HG02973 (cell line): ENCODE measurements around the gene ATOH8.

Source experiments
- ATAC-seq: cut with Tn5 transposase; IDR thresholded peaks from one replicate; pipeline ENCODE4 v1.9.1; 2021; ENCODE audit warnings: moderate library complexity; ENCODE audit not compliant: unreplicated experiment

ATOH8 gene

GRCh38 chr2:85785027-85785822, 31.4 kb downstream of the ATOH8 start:
- ATAC-seq: no peak

- ATAC-seq: no peak
Observed at GRCh38 chr2:85785871-85786270, 32.1 kb downstream of the ATOH8 start.

- ATAC-seq: no peak
Observed at GRCh38 chr2:85786444-85786843, 32.7 kb downstream of the ATOH8 start.

- ATAC-seq: no peak
Observed at GRCh38 chr2:85786865-85787264, 33.1 kb downstream of the ATOH8 start.

GRCh38 chr2:85787282-85787980, 33.6 kb downstream of the ATOH8 start:
- no peak for ATAC-seq

GRCh38 chr2:85787981-85788340, 34.2 kb downstream of the ATOH8 start:
- ATAC-seq: no peak

- ATAC-seq: no peak
Observed at GRCh38 chr2:85788603-85789002, 34.8 kb downstream of the ATOH8 start.

- ATAC-seq: no peak
Observed at GRCh38 chr2:85789271-85789670, 35.5 kb downstream of the ATOH8 start.

GRCh38 chr2:85790032-85790431, 36.2 kb downstream of the ATOH8 start:
- no peak for ATAC-seq

- no peak for ATAC-seq
Observed at GRCh38 chr2:85790499-85791188, 36.9 kb downstream of the ATOH8 start.

- no peak for ATAC-seq
Observed at GRCh38 chr2:85791704-85792565, 38.1 kb downstream of the ATOH8 start.

GRCh38 chr2:85792783-85793441, 39.1 kb downstream of the ATOH8 start:
- no peak for ATAC-seq

- ATAC-seq: no peak
Observed at GRCh38 chr2:85793584-85793983, 39.8 kb downstream of the ATOH8 start.

- ATAC-seq: no peak
Observed at GRCh38 chr2:85794038-85794441, 40.2 kb downstream of the ATOH8 start.

GRCh38 chr2:85794491-85795121, 40.8 kb downstream of the ATOH8 start:
- ATAC-seq: no peak

GRCh38 chr2:85795331-85796045, 41.7 kb downstream of the ATOH8 start:
- no peak for ATAC-seq

GRCh38 chr2:85796046-85796340, 42.2 kb downstream of the ATOH8 start:
- no peak for ATAC-seq

- no peak for ATAC-seq
Observed at GRCh38 chr2:85796341-85797262, 42.8 kb downstream of the ATOH8 start.
